AG08395 (cell line): ENCODE data around the gene SHB.

Experiments used
- DNase-seq: peaks from one replicate; pipeline ENCODE4 v3.0.0; 2012; ENCODE audit warnings: mixed read lengths, low spot score

Gene SHB

DNA sequence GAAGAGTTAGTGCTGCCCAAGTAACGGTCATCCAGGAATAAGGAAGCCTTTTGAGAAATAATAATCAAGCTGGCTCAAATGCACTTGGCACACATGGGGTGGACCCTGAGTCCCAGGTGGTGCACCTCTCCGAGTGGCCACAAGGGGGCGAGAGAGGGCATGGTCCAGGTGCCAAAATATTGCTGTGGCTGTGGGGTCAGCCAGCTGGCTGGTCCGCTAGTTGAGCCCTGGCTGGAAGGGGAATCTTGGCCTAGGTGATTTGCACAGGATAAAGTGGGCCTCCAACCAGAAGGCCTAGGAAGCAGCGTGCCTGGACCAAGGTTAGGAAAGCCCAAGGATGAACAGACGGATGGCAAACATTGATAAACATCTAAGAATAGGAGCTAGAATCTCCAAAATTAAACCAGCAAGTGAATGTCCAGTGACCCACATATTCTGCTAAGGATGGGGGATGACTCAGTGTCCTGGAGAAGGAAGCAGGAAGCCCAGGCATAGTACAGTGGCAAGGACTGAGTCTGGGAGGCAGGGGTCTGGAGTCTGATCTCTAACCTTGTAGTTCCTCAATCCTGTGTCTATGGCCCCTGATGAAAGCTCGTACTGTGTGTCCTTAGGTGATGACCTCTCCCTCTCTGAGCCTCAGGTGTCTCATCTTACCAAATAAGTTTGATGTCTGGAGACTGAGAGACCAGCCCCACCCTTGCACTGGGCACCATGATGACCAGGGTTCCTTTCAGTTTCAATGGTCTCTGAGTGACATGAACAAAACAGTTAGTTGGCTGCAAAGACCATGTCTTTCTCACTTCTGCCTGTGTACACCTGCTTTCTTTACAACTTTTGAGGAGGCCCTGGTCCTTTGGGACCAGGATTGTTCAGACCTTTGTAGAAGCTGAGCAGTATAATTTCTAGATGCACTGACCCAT lies 19.2 kb upstream of the SHB start:
- DNase-seq, result peak; percentile 81

DNA sequence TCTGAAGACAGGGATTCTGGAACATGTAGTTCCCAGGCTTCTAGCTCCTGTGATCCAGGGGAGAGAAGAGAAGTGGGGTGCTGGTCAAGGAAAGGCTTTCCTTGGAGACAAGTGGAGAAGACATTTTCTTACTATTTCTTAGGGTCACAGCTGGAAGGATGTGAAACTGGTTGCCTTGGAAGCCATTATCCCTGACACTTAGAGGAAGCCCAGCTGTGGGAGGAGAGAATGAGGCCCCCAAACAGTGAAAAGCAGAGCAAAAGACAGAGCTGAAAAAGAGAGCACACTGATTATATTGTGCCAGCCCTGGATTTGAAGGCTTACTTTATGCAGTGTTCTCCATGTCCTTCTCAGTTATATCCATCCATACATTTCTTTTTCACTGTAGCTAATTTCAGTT lies 17.5 kb upstream of the SHB start:
- DNase-seq, result no peak

DNA sequence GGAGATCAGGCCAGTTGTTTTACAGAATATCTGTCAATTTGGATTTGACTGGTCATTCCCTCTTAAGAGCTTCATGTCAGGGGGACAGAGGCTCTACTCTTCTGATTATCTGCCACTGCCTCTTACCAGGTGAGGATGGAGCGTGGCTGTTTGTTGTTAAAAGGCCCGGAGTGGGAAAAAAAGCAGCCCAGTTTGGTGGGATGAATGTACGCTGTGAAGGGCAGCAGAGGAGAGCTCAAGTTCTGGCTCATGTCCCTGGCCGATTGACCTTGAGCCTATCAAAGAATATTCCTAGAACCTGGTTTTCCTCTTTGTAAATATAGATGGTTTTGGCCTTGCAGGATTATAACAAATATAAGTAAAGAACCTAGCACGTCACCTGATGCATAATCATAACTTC lies 16.3 kb upstream of the SHB start:
- no peak for DNase-seq

DNA sequence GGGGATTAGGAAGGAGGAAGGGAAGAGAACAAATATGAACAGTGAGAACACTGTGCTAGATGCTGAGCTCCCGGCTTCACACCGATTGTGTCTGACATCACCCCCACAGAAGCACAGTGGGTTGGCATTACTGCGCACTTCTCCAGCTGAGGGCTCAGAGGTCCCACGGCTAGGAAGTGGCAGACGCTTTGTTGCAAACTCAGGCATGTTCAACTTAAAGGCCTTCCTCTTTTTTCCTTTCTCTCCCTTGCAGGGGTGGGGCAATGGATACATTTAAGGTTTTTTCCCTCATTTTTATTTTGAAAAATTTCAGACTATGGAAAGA lies 15.5 kb upstream of the SHB start:
- no peak for DNase-seq

DNA sequence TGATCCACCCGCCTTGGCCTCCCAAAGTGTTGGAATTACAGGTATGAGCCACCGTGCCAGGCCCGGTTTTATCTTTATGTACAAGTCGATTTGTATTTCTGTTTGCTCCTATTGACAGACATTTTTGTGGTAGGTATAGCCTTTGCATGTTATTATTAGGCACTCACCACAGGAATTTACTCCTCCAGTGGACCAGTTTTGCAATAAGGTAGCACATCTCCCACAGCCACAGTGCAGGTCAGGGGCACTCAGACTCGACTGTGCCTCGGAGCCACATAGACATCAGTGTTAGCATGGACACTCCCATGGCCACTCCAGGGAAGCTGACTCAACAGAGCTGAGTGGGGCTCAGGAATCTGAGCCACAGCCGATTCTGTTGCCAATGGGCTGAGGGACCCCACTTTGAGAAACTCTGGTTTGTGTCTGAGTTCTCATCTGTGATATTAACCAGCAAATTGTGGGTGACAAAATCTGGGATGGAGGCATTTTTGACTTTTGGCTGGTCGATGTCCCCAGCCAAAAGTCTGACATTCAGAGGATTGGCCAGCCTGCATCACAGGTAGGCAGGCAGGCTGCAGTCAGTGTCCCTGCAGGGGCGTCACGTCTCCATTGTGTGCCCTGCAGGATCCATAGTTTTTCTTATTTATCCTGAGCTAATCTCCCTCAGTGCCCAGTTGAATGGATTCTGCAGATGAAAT lies 15.0 kb upstream of the SHB start:
- DNase-seq, result no peak

DNA sequence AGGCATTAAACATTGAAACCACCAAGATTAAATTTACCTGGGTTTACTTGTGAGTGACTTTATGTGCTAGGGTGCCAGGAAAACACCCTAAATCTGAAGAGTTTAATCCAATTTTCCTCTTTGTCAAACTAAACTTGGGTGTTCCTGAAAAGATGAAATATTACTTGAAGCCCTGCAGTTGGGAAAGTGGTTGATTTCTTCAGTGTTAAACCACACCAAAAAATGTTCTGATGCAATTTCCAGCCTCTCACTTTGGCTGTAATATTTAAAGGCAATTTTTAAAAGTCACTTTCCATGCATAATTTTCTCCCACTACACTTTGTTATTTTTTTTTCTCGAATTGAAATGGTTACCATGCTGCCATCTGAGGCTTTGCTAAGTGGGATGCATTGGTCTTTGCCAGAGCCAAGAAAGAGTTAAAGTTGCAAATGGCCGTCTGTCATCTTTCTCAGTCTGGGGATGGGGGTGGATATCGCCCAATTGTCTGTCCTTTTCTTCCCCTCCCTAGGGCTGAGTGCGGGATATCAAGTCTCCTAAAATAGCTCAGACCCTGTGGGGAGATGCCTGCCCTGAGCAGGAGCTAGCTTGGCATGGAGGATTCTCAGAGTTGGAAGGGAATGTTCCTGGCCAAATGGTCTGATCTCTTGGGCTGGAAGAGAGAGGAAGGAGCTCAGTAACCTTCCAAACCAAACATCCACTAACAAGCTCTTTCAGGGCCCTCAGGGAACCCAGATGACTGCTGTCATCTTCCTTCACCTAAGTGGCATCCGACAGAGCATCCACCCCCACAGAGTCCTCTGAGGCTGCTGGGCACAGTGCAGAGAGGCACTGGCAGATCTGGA lies 13.6 kb upstream of the SHB start:
- DNase-seq, result no peak

DNA sequence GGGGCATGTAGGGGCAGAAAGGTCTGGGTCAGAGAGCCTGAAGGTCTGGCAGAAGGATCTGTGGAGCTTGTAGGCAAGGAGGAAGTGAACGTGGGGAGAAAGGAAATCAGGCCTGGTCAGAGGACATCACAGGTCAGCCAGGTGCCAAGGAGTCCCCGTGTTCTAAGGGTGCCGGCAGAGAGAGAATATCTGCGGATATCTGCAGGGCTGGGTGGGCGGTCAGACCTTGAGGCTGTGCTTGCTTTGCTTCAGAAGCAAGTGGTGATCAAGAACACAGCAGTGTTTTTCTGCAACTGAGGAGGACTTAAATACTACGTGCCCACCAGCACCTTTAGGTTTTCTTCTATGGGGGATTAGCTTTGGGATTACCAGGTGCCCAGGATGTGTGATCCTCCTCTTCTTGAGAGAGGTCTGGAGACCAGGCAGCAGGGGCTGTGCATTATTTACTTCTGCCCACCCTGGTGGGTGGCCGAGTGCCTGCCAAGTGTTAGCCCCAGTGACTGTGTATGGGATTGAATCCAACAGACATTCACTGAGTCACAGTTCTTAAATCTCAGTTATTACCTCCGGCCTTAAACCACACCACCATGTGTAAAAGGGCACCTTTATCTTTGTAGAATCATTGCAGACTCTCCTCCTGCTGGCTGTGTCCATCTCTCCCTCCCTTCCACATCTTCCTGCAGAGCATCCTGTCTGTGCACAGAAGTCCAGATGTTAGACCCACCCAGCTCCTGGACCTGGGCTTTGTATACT lies 12.5 kb upstream of the SHB start:
- DNase-seq, result no peak

DNA sequence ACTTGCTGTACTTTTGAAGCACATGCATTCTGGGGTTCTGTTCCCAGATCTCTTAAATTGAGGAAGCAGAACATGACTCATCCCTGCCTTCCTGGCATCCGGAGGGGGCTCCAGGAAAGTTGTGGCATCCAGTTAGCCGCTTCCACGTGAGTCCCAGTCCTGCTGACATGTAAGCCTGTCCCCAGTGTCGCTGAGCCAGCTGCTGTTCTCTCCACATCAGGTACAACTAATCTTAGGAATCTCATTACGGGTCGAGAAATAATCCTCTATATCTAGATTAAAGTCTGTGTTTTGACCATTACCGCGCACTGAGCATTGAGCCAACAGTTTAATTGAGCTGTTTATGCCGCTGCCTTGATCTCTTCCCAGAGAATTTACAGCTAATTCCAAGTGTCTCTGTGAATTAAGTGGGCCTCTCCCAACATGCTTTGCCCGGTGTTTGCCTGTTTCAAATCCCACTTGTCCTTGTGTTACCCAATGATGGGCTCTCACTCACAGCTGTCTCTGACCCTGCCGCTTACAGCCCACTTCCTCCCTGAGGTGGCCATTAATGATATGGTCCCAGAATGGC lies 10.5 kb upstream of the SHB start:
- no peak for DNase-seq

DNA sequence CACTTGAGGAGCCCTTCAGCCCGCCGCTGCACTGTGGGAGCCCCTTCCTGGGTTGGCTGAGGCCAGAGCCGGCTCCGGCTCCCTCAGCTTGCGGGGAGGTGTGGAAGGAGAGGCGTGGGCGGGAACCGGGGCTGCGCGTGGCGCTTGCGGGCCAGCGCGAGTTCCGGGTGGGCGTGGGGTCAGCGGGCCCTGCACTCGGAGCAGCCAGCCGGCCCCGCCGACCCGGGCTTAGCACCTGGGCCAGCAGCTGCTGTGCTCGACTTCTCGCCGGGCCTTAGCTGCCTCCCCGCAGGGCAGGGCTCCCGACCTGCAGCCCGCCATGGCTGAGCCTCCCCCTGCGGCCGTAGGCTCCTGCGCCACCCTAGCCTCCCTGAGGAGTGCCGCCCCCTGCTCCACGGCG lies 6.2 kb upstream of the SHB start:
- DNase-seq, result no peak

DNA sequence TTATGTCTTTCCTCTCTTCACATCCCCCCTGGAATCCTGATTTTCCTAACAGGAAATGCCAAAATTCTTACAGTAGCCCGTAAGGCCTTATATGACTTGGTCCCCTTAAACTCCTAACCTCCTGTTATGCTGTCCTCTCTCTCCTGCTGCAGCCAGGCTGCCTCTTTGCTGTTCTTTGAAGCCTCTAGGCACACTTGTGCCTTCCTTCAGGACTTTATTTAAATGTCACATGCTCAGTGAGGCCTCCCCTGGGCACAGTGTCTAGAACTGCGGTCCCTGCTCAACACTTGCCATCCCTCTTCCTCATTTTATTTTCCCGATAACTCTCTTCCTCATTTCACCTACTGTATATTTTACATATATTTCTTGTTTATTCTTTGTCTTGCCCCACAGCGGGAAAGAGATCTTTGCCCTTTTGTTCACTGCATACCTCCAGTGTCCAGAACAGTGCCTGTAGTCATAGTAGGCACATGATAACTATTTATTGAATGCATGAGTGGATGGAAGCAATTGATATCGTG lies 5.5 kb upstream of the SHB start:
- peak; percentile 57 for DNase-seq

DNA sequence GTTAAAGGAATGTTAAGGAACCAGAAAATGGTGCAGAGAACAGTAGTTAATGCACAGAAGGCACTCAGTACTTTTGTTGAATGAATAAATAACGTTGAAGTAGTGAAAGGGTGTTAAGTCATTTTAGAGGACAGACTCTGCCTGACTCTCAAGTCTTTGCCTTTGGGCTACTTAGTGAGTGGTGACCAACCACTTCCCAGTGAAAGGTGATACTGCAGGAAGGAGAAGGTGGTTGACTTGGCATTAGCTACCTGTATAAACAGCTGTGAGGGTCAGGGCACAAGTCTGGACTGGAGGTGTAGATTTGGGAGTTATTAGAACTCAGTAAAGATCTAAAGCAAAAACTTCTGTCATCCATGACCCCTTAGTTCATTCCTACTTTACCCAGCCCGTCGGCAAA lies 4.9 kb upstream of the SHB start:
- no peak for DNase-seq

DNA sequence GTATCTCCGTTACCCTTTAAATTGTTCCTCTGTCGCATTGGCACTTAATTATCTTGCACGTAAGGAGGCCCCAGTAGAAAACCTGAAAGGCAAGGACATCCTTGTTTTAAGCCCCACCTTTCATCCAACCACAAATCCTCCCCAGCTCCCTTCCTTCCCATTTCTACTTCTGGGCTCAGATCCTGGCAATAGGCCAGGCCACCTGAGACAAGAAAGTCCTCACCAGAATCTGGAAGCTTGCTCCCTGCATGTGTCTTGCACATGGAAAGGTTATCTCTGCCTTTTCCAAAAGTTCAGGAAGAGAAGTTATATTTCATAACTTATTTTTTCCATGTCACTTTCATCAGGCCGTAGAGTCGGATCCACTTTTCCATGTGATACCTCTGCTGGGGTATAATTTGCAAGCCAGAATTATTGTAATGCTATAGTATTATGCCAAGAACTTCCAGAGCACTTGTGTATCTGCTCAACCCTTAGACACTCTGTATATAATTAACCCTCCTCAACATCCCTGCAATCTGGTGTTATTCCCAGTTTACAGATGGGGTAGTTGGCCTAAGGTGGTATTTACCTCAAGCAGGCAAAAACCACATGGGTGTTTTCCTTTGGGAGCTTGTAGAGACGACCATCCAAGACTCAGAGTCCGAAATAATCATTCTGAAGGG lies 2.6 kb upstream of the SHB start:
- no peak for DNase-seq

DNA sequence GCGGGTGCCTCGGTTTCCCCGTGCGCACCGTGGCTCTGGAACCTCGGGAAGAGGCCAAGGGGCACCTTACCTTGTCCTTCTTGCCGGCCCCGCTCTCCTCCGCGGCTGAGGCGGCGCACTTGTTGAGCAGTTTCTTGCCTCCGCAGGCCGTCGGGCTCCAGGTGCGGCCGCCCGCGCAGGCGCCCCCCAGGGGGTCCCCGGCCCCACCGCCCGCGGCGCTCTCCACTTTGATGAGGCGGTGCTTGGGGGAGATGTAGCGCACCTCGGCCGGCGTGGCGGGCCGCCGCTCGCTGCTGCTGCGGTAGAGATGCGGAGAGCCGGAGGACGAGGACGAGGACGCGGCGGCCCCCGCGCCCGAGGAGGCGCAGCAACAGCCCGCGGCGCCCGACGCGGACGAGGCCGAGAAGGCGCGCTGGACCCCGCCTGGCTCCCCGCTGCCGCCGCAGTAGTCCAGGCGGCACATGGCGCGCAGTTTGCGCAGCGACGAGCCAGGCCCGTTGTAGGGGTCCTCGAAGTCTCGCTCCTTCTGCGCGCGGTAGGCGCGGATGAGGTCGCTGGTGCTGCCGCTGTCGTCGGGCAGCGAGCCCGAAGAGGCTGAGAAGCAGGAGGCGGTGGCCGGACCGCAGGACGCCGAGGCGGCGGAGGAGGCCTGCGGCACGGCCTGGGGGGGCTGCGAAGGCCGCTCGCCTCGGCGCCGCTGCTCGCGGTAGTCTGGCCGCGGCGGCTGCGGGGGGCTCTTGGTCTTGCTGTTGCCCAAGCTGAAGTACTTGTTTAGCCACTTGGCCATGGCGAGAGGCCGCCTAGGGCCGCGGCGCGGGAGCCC lies 957 bp downstream of the SHB start:
- no peak for DNase-seq

DNA sequence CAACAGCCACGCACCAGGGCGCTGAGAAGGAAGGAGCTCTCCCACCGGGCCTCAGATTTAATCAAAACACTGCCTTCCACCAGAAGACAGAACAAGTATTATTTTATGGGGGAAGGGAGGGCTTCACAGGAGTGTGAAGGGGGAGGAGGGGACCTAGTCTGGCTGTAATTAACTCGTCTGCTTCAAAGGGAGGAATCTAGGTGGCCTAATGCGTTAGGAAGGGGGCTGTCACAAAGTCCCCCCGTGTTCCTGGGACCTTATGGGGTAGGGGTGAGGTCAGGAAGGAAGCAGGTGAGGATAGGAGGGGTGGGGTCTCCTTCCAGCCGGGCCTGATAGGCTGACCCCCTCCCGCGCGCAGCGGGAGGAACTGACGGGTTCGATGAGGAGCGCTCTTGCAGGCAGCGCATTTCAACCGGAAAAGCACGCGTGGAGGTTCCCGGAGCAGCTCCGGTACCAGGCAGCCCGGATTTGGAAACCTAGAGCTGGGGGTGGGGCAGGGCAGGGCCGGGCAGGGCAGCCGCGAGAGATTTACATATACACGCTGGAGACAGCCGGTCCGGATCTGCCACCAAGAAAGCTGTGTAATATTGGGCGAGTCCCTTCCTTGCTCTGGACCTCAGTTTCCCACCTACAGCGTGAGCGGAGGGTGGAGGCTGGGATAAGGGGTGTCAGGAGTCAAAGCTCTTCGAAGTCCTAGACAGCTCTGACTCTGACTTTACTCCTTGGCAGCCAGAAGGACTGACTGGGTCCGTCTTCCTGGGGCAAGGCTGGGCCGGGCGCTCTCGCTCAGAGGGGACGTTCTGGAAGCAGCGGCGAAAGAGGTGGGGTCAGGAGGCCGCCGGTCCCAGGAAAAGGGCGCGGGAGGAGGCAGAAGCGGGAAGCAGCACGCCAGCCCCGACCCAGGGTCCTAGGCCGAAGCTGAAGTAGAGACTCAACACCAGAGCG lies 1.8 kb downstream of the SHB start:
- DNase-seq, result no peak

DNA sequence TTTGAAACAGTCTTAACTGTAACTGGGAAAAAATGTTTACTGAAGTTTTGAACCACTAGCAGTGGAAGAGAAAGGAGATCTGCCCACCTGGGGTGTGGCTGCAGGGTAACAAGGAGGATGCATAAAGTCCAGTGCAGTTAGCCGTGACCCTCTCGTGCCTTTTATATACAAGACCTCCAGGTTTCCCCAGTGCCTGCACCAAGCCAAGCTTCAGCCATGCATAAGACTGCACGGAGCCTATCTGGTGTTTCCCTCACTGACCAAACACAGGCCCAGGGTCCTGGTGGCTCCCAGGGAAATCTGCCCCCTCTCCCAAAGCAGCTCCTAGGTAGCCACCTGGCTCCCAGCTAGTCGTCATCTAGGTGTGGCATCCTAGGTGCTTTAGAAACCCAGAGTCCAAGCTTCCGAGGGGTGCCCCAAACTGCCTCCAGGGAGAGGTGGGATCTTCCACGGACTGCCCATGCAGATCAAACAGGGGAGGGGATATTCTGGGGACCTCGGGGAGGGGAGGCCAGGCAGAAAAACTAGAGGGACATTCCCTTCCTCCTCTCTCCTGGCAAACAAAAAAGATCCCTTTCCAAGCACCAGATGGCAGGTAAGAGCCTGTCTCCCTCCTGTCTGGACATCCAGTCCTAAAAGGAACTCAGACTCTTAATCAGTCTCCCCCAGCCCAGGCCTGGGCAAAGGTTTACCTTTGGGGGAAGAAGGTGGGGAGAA lies 2.7 kb downstream of the SHB start:
- DNase-seq, result no peak

DNA sequence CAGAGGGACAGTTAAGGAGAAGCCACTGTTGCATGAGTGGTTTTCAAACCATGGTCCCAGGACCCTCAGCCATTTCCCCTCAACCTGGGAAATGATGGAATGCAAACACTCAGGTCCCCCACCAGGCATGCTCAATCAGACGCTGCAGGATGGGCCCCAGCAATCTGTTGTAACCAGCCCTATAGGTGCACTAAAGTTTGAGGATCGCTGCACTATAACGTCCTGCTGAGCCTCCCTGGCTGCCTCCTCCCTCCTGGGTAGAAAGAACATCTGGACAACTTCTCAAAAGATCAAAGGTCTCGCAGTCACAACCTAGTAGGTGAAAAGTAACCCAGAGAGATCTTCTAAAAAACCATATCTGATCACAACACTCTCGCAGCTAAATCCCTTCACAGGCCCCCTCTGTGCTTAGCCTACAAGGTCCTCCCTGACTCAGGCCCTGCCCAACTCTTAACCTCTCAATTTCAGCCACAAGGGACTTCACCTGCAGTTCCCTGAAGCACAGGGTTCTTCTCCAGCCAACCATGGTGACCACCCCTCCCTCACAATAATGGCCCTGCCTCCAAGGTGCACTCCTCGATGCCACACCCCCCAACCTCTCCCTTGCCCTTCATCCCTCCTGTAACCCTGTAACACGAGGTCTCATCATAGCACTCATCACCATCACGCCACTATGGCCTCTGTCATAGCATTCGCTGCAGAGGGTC lies 3.5 kb downstream of the SHB start:
- no peak for DNase-seq

DNA sequence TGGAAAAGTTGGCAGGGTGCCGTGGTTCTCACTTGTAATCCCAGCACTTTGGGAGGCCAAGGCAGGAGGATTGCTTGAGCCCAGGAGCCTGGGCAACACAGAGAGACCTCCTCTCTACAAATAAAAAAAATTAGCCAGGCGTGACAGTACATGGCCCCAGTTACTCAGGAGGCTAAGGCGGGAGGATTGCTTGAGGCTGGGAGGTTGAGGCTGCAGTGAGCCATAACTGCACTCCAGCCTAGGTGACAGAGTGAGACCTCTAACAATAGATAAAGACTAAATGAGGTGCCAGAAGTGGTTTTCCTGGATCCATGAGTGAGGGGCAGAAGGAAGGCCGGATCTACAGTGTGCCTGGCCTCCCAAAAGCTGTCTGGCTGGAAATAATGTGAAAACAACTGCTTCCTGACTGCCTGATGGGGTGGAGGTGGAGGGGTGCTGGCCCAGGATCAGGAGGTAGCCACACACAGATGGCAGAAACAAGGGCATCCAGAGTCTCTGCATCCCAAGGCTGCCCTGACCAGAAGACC lies 4.1 kb downstream of the SHB start:
- no peak for DNase-seq
